ENCODE results near the gene NR5A1.

- no peak for TF ChIP-seq POLR2A (IDR thresholded peaks at IDR 0.05; ENCODE audit: low read length)
- TF ChIP-seq GATA1 (IDR thresholded peaks at IDR 0.05; ENCODE audit: low read depth, low read length): no peak
These were observed 5.6 kb upstream of the NR5A1 start for GRCh38 chr9:124512806-124513204.

All from erythroblast (primary cell).